Measurements from ENCODE around the gene SFT2D1. TPM values are rescaled to one million over a fixed set of nuclear protein-coding genes. Genes with fewer than 3 reads are reported as not detected.

SFT2D1 gene
- total RNA-seq, 4 donors from 2014 or later = 34.8 to 45.3 (median 37.1) TPM

- peaks cover 0 to under 1% (median 0%) of the 10 kb centered on the region in 3 donors for H3K36me3 ChIP-seq
- DNase-seq = no peak
- TF ChIP-seq CTCF (IDR thresholded peaks at IDR 0.05) (no peak), POLR2A (IDR thresholded peaks at IDR 0.05) (no peak)
- 93 to 97% methylated on average over 1 of the region's 1 CpG for WGBS, 2 donors
- intact Hi-C loops (cut with DNase I) = no loop called here
- no peaks in the 10 kb centered on the region for H3K9me3 ChIP-seq
- no peaks in the 10 kb centered on the region for H3K4me1 ChIP-seq
- H3K27me3 ChIP-seq = no peaks in the 10 kb centered on the region
- no peak overlapping the region for H3K27ac ChIP-seq
- no peak overlapping the region for H3K4me3 ChIP-seq
These were observed 32.7 kb upstream of the SFT2D1 start for GRCh38 chr6:166375013-166375412.

GRCh38 chr6:166370489-166370888, 28.1 kb upstream of the SFT2D1 start:
- DNase-seq = no peak
- intact Hi-C loops (cut with DNase I) = no loop called here
- H3K36me3 ChIP-seq = peaks cover 0 to 29% (median 0%) of the 10 kb centered on the region in 3 donors
- H3K9me3 ChIP-seq = no peaks in the 10 kb centered on the region
- no peak overlapping the region for H3K4me3 ChIP-seq
- no peaks in the 10 kb centered on the region for H3K27me3 ChIP-seq
- WGBS, 2 donors = 90 to 94% methylated on average over 3 of the region's 3 CpGs
- TF ChIP-seq CTCF (IDR thresholded peaks at IDR 0.05) (no peak), POLR2A (IDR thresholded peaks at IDR 0.05) (no peak)
- H3K4me1 ChIP-seq = peaks cover 0 to 4% (median 0%) of the 10 kb centered on the region in 3 donors
- no peak overlapping the region for H3K27ac ChIP-seq

- intact Hi-C loops (cut with DNase I) = no loop called here
- DNase-seq = no peak
- WGBS, 2 donors = 70 to 72% methylated on average over 3 of the region's 3 CpGs
These were observed 27.4 kb upstream of the SFT2D1 start for GRCh38 chr6:166369782-166370181.

GRCh38 chr6:166366921-166367320, 24.6 kb upstream of the SFT2D1 start:
- Histone ChIP-seq H3K27me3 (no peaks in the 10 kb centered on the region), H3K4me1 (peaks cover 0 to 15% (median 0%) of the 10 kb centered on the region in 3 donors), H3K9me3 (no peaks in the 10 kb centered on the region), H3K36me3 (peaks cover 0 to 57% (median 0%) of the 10 kb centered on the region in 3 donors), H3K27ac (no peak overlapping the region), H3K4me3 (no peak overlapping the region)
- TF ChIP-seq CTCF (IDR thresholded peaks at IDR 0.05) (no peak), POLR2A (IDR thresholded peaks at IDR 0.05) (no peak)
- DNase-seq = no peak
- WGBS, 2 donors = 91 to 100% methylated on average over 3 of the region's 3 CpGs
- intact Hi-C loops (cut with DNase I) = no loop called here

More at GRCh38 chr6:166369782-166370181, 27.4 kb upstream of the SFT2D1 start:
- TF ChIP-seq CTCF (IDR thresholded peaks at IDR 0.05) = no peak
- TF ChIP-seq POLR2A (IDR thresholded peaks at IDR 0.05) = no peak
- peaks cover 0 to 34% (median 0%) of the 10 kb centered on the region in 3 donors for H3K36me3 ChIP-seq
- H3K4me1 ChIP-seq = peaks cover 0 to 11% (median 0%) of the 10 kb centered on the region in 3 donors
- no peaks in the 10 kb centered on the region for H3K9me3 ChIP-seq
- no peak overlapping the region for H3K27ac ChIP-seq
- no peak overlapping the region for H3K4me3 ChIP-seq
- H3K27me3 ChIP-seq = no peaks in the 10 kb centered on the region

DNA sequence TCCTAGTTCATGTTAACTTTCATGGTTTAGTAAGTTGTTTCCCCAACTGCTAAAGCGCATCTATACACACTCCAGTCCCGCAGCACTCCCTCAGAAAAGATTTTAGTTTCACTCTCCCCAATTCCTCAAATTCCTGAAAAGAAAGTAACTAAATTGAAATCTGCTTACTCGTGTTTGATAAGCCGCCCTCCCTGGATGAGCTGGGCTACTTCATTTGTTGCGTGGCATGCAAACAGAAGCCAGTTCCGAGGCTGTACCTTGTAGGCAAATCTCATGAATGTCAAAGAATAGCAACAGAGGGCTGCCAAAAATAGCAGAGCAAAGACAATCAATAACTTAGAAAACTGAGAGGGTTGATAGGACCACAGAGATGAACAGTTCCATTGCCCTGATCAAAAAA, 23.5 kb upstream of the SFT2D1 start:
- Histone ChIP-seq H3K4me1 (peaks cover 0 to 15% (median 0%) of the 10 kb centered on the region in 3 donors), H3K4me3 (no peak overlapping the region), H3K27ac (peak overlapping the region in 1 of 4 donors; percentile 27), H3K9me3 (no peaks in the 10 kb centered on the region), H3K36me3 (peaks cover 0 to 57% (median 0%) of the 10 kb centered on the region in 3 donors), H3K27me3 (no peaks in the 10 kb centered on the region)
- TF ChIP-seq POLR2A (IDR thresholded peaks at IDR 0.05) = no peak
- TF ChIP-seq CTCF (IDR thresholded peaks at IDR 0.05) = no peak
- no peak for DNase-seq
- WGBS, 2 donors = 73 to 83% methylated on average over 5 to 6 of the region's 6 CpGs
- intact Hi-C loops (cut with DNase I) = no loop called here
